NCI-H2196 treated with DMSO at 0.1 percent for 48 hours (cell line): ENCODE results near the gene PIBF1.
"Not testable (repeated sequence)": the region's sequence is repeated elsewhere in the genome, so short reads cannot be mapped to it uniquely, and the experiment has no call there.

Experiments used
- DNase-seq: peaks from one replicate; lab custom pipeline; 2025; ENCODE audit not compliant: unreplicated experiment; lab: John Stamatoyannopoulos, UW

PIBF1 gene

GRCh38 chr13:72820156-72820897, 38.4 kb downstream of the PIBF1 start:
- DNase-seq = no peak

- no peak for DNase-seq
Observed at GRCh38 chr13:72820898-72821279, 39.0 kb downstream of the PIBF1 start.

- no peak for DNase-seq
Observed at GRCh38 chr13:72823081-72823480, 41.1 kb downstream of the PIBF1 start.

GRCh38 chr13:72823724-72824123, 41.8 kb downstream of the PIBF1 start:
- DNase-seq = no peak

GRCh38 chr13:72834601-72835000, 52.7 kb downstream of the PIBF1 start:
- DNase-seq = no peak

GRCh38 chr13:72839831-72840426, 58.0 kb downstream of the PIBF1 start:
- peak; percentile 2 for DNase-seq

- no peak for DNase-seq
Observed at GRCh38 chr13:72842991-72843390, 61.1 kb downstream of the PIBF1 start.

GRCh38 chr13:72845148-72845547, 63.2 kb downstream of the PIBF1 start:
- not testable (repeated sequence) for DNase-seq

GRCh38 chr13:72849571-72849970, 67.6 kb downstream of the PIBF1 start:
- no peak for DNase-seq

GRCh38 chr13:72850959-72851677, 69.2 kb downstream of the PIBF1 start:
- DNase-seq = no peak

- DNase-seq = no peak
Observed at GRCh38 chr13:72851678-72852014, 69.7 kb downstream of the PIBF1 start.

GRCh38 chr13:72852207-72852606, 70.3 kb downstream of the PIBF1 start:
- no peak for DNase-seq

GRCh38 chr13:72853000-72853399, 71.1 kb downstream of the PIBF1 start:
- DNase-seq = no peak

GRCh38 chr13:72864142-72865011, 82.4 kb downstream of the PIBF1 start:
- no peak for DNase-seq

- DNase-seq = no peak
Observed at GRCh38 chr13:72868229-72868628, 86.3 kb downstream of the PIBF1 start.

- DNase-seq = no peak
Observed at GRCh38 chr13:72875233-72875632, 93.3 kb downstream of the PIBF1 start.

- DNase-seq = no peak
Observed at GRCh38 chr13:72884101-72884500, 102.2 kb downstream of the PIBF1 start.

GRCh38 chr13:72886272-72887067, 104.5 kb downstream of the PIBF1 start:
- no peak for DNase-seq

- no peak for DNase-seq
Observed at GRCh38 chr13:72889495-72889894, 107.6 kb downstream of the PIBF1 start.

- DNase-seq = no peak
Observed at GRCh38 chr13:72890546-72890945, 108.6 kb downstream of the PIBF1 start.

- DNase-seq = no peak
Observed at GRCh38 chr13:72891423-72891822, 109.5 kb downstream of the PIBF1 start.
